GM12892 (cell line): ENCODE measurements around the gene SELENOW.

Experiments
- POLR2A ChIP-seq: IDR thresholded peaks from 2 replicates; pipeline ENCODE4 v1.6.1; 2011; ENCODE audit warnings: low read depth, low read length, control low read depth
- POLR2AphosphoS5 ChIP-seq: IDR thresholded peaks from 2 replicates; pipeline ENCODE4 v1.6.1; 2011; ENCODE audit warnings: low read depth, low read length, control low read depth

DNA sequence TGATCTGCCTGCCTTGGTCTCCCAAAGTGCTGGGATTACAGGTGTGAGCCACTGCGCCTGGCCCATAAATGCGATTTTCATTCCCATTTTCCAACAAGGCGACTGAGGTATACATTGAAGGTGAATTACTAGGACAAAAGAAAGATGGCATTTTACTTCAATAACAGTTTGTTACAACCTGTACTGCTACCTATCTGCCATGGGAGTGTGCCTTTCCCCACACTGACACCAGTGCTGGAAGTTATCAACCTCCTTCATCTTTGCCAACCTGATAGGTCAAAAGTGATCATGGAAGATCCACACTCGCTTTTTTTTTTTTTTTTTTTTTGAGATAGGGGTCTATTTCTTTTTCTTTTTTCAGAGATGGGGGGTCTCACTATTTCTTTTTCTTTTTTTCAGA is 54.2 kb downstream of the SELENOW start:
- TF ChIP-seq POLR2A (no peak), POLR2AphosphoS5 (no peak)
